LHCN-M2 (cell line): ENCODE measurements around the gene MTSS2. TPM values are rescaled to one million over a fixed set of nuclear protein-coding genes. Genes with fewer than 3 reads are reported as not detected.

Source experiments
- DNase-seq: peaks from one replicate; pipeline ENCODE4 v3.0.0-alpha.2; 2012; ENCODE audit warnings: low read depth
- total RNA-seq: library from RNA; depleted of rRNA; stranded (reverse); fragments of >200 nt; gene quantifications from 2 replicates; pipeline ENCODE4 v1.2.3, GENCODE V29; 2014

The MTSS2 gene
- total RNA-seq, 1 experiment from 2014 or later = 129 TPM

DNA sequence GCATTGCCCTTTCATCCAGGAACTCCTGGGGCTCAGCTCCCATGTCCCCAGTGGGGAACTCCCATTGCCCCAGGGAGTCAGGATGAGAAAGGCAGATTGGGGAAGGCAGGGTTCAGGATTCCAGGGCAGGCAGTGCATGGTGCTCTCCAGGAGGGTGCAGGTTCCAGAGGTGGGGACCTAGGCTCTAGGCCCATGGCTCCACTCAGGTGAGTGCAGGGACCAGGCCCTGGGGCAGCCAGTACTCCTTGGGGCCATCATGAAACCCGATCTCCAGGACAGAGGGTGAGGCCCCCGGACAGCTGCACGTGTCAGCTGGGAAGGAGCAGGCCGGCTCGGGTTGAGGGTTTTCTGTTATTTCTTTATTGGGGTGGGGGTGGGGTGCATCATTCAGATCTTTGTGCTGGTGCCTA is 1.3 kb upstream of the MTSS2 start:
- peak; percentile 91 for DNase-seq

DNA sequence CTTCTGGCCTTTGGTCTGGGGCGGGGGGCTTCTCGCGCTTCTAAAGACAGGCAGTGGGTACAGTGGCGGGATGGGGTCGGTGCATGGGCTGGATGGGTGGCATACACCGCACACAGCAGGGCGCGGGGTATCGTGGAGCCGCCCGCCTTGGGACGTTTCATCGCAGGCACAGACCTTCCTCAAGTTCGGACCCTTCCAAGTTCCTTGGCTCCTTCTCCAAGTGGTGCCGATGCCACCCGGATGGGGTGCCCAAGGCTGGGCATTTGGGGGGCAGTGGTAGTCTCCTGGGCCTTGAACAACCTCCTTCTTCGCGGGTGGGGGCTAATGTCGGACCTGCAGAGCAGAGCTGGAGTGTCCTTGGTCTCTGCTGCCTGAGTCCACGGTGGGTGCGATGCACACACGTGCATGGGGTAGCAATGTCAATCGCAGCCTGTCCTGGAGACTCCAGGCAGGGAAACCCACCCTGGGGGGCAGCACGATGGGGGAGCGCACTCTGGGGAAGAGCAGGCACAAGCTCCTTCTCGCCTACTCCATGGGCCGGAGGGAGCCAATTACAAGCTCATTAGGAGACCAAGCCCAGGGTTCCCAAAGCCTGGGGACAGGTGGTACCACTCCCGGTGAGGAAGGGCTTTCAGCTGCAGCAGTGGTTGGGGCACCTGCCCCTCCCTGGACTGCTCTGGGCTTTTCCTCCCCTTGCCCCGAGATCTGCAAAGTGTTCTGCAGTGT is 686 bp upstream of the MTSS2 start:
- peak; percentile 52 for DNase-seq

DNA sequence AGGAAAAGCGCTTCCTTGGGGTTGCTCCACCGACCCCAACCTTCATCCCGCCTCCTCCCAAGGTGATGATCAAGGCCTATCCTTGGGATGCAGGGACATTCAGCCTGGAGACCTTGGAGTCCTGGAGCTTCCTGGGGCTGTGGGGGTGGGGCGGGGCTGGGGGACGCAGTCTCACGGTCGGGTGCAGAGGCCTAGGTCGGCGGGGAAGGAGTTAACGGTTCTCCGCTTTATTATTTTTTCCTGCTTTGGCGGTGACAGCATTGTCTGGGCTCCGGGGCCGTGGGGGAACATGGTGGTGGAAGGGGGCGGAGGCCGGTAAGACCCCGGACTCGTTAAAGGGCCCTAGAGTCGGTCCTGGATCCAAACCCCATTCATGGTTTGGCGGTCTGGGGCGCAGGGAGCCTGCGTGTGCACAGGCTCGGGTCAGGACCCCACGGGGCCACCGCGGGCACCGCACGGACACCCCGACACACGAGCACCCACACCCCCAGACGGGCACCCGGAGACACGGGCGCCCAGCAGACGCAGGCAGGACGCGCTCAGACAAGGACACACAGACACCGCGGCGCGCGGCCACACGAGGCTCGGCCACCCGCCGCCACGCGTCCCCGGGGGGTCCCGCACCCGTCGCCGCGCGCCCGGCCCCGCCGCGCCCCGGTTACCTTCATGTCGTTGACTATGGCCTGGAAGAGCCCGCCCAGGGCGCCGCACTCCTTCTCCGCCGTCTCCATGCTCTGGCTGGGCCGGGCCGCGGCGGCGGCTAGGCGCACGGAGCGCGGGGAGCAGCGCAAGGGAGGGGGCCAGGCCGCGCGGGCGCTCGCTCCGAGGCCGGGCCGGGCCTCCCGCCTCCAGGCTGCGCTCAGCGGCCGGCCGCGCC is 554 bp downstream of the MTSS2 start:
- peak; percentile 30 for DNase-seq

DNA sequence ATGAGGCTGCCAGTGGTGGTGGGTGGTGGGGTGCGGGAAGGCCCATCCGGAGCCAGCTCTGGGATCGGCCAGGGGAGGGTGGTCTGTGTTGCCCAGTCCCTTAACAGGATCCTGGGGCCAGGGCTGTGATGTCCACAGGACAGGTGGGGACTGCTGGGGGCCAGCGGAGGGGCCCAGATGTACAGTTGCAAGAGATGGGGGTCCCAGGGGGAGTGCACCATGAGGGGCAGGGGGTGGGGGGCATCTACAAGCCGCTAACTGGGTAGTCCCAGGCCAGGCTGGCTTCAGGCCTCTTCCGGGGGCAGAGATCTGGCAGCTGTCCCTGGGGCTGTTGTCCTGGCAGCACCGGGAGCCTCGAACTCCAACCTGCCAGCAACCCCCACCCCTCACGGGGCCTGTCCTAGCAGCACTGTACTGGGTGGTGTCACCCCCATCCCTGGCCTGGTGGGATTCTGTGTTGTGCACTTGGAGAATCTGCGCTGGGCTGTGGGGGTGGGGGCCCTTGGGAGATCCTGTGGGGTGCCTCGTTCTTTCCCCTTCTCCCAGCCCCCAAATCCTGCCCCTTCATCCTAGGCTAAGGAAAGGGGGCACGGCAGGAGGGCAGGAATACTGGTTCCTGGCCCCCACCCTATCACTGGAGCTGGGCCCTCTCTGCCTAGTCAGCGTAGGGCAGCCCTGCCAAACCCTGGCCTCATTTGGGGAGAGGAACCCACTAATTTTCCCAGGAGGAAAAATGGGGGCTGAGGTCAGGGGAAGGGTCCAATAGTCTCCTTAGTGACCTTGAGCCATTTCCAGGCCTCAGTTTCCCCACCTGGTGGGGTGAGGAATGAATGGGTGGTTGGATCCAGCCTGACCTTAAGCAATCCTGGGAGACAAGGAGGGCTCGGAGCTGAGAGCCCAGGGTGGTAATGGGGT is 1.4 kb downstream of the MTSS2 start:
- DNase-seq = no peak

DNA sequence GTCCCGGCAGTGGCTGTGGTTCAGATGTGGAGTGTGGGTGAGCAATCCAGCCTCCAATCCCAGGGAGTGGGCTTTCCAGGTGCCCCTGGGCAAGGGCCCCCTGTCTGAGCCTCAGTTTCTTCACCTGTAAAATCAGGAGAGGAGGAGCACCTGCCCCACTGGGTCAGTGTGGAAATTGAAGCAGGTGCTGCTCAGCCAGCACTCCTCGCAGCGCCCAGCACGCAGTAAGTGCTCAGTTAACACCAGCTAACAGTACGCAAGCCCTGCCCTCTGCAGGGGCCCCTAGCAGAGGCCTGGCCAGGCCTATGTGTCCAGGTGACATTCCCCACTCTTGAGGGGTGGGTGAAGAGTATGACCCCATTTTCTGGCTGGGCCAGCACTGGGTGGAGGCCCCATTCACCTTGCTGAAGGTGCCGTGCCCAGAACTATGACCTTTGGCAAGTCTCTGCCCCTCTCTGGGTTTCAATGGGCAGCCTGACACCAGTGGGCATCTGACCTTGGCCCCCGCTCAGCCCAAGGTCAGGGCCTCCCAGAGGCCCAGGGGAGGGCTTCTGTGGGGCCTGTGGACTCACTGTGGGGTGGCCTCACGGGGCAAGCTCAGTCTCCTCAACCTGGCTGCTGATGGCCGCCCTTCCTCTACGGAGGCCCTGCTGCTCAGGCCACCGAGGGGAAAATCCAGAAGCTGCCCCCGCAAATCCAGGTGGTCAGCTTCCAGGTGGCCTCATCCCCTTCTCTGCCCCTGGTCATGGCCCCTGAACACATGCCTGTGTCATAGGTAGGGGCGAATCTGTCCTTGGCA is 2.5 kb downstream of the MTSS2 start:
- DNase-seq = no peak

DNA sequence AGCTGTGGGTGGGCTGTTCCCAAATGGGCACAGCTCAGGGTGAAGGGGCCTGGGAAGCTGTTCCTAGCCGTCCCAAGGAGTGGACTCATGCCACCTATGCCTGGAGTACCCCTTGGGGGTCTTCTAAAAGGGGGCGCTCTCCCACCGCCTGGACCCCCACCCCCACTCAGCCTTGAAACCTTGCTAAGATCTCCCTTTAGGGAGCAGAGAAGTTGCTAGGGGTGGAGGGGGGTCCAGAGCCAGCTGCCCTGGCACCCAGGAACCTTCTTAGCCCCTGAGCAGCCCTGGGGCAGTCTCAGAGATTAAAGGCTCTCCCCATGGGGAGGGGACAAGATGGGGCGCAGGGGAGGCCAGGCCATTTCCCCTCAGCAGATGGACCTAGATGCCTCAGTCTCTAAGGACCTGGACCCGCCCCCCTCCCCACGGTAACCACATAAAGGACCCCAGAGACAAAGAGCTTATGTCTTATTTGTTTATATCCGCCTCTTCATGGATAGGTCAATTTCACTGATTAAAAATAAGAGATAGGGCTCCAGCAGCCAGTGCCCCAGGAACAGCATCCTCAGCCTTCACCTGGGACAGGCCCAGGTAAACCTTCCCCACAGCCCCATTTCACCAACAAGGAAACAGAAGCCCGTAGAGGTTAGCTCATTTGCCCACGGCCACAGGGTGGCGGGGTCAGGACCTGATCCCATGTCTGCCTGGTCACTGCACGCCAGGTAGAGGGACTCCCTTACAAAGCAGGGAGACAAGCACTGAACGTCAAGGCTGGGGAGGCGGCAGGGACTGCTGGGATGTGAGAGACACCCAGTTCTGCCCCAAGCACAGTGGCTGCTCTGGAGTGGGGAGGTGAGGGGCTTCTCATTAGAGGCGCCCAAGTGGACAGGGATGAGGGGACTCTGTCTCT is 3.4 kb downstream of the MTSS2 start:
- DNase-seq = no peak

DNA sequence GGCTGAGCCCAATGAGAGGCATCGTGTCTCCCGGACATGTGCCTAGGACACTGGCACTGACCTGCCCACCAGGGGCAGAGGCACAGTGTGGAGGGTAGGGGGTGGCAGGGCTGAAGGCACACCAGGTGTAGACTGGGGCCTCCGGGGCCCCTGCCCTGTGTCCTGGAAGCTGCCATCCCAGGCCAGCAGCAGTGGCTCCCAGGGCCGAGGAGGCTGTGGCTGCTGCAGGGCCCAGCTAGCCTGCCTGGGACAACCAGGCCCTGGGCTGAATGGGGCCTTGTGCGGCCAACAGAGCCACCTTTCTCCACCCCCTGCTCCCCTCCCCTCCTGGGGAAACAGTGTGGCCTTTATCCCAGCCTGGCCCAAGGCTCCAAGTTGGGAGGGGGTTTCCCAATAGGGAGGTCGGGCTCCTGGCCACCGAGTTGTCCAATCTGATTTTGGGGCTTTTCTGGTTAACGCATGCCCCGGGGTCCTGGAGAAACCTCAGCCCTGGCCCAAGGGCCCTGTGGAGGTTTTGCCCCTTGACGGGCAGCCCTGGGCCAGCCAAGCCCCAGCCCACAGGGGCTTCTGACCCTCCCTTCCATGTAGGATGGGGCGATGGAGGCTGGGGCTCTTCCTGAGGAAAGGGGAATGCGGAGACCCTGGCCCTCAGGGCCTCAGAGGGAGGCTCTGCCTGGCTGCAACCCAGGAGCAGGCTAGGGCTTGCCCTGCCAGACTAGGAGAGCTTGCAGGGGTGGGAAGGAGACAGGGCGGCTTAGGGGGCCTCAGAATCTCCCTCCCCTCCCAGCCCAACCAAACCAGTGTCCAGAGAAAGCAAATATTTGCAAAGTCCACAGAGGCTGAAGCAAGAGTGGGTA is 4.2 kb downstream of the MTSS2 start:
- no peak for DNase-seq

DNA sequence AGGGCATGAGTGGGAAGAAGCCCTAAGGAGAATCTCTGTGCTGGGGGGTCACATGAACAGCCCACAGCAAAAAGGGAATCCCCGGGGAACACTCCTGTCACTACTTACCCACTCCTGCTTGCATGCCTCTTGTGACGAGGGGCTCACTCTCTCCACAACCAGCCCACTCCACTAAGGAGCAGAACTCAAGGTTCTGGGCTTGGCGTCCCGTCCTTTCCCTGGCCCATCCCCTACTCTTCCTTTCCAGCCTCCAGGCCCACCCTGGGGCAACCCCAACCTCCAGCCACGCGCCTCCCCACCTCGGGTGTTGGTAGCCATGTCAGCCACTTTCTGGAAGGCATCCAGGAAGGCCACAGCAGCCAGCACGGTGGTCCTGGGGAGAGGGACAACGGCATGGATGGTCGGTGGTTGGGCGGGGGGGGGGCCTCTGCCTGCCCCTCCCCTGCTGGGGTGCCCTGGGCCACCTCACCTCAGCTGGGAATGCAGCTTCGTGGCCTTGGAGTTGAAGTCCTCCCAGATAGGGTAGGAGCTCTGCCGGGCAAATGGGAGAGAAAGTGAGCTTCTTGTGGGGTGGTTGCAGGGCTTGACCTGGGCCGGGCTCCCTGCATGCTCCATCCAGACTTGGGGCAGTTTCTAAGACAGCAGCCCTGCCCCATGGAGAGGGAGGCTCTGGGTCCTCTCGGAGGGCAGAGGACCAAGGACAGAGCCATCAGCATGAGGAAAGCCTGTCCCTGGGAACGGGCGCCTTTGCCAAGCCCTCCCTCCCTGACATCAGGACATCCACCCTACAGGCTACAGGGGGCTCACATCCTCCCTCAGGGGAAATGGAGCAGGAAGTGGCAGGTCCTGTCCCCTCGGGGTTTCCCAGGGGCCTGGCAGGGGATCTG is 5.1 kb downstream of the MTSS2 start:
- DNase-seq = no peak

DNA sequence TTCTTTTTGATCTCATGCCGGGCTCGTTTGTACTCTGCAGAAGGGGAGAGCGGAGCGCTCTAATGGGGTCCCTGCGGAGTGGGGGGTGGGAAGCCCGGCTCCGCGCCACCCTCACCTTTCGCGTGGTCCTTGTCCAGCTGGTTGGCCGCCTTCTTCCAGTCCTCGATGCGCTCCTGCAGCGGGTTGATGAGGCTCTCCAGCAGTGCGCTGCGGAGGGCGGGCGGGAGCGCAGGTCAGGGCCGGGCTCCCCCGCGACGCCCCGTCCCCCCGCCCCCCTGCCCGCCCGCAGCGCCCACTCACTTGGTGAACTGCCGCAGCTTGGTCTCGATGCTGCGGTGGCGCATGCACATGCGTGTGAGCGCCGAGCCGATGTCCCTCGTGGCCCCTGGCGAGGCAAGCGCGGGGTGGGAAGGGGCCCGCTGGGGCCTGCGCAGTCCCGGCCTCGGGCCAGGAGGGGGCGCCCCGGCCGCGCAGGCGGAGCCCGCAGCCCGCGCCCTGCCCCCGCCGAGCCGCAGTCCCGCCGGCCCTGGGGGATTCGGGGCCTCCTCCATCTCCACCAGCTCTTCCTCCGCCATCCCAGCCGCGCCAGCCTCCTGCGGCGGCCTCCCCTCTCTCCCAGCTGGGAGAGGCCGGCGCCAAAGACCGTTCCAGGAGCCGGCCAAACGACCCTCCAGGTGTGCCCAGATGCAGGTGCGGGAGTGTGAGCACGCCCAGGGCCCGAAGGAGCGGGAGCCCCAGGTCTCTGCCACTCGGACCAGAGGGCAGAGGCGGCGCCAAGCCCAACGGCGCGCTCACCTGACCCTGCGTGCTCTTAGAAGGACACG is 6.0 kb downstream of the MTSS2 start:
- no peak for DNase-seq

DNA sequence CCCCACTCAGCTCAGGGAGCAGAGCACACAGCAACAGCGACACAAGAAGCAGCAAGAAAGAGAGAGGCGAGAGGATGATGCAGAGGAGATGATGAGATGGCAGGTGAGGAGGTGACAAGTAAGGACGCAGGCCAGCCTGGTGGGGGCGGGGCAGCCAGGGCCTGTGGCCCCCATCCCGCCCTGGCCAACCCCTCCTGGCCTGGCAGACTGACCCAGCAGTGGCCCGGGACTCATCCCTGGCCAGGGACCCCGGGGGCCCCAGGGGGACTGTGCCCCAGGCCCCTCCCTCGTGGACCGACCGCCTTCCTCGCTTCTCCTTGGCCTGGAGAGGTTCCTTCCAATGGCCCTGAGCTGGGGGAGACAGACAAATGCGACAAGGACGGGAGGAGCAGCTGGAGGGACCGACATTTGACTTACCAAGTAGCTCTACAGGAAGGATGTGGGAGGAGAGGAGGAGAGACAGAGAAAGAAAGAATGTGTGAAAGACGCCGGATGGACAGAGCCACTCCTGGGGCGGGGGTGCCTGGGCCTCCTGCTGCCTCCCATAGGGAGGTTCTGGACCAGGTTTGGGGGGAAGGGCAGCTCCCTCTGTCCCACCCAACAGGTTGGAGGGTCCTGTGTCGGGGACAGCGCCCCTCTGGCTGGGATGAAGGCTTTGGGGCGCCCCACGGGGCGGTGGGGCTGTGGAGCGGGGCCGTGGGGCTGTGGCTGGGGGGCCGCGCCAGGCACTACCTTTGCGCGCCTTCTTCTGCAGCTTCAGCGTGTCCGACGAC is 6.8 kb downstream of the MTSS2 start:
- DNase-seq = no peak

DNA sequence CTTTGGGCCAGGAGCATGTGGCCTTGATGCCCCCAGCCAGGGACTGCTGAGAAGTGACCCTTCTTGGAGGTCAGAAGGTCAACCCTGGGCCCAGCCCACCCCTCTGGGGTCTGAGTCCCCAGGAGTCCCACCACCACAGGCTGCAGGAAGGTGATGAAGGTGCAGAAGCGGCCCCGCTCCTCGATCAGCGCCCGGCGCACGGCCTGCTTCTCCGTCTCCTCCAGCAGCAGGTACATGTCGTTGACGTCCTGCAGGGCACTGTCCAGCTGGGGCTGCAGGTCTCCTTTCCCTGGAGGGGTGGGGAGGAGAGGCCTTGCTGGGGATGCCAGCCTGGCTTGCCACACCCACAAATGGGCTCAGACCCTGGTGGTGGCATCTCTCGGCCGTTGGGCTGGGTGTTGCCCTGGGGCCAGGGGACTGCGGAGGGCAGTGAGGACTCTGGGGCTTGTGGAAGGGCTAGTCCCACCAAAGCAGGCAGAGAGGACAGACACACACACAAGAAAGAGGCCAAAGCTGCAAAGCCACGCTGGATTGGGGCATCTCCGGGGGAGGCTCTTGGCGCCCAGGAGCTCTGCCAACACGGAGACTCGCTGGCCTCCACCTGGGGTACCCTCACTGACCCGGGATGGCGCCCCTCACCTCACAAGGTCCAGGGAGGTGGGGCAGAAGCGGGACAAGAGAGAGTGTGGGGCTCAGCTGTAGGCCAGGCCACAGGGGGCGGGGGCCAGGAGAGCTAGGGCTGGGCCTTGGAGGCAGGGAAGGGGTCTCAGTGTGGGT is 7.5 kb downstream of the MTSS2 start:
- no peak for DNase-seq

DNA sequence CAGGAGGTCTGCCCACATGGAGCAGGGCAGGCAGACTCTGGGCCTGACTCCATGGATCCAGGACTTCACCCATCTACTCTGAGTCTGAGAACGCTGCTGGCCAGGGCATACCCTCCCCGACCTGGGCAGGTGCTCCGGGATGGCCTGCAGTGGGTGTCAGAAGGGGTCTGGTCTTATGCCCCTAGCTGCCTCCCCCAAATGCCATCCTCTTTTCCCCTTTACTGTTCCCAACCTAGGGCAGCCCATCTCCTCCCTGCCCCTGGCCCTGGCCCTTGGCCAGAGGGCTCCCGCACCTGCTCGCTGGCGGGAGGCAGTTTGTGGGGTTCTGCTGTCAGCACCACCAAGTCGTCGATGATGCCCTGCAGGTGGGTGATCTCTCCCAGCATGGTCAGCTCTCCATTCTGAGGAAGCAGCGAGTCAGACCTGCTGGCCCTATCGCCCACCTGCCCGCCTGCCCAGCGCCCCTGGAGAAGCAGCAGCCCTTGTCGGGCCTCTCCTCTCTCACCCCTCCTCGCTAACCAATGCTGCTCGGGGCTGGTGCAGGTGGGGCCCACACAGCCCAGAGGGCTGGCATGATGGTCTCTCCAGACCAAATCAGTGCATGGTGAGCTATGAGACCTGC is 8.2 kb downstream of the MTSS2 start:
- no peak for DNase-seq

DNA sequence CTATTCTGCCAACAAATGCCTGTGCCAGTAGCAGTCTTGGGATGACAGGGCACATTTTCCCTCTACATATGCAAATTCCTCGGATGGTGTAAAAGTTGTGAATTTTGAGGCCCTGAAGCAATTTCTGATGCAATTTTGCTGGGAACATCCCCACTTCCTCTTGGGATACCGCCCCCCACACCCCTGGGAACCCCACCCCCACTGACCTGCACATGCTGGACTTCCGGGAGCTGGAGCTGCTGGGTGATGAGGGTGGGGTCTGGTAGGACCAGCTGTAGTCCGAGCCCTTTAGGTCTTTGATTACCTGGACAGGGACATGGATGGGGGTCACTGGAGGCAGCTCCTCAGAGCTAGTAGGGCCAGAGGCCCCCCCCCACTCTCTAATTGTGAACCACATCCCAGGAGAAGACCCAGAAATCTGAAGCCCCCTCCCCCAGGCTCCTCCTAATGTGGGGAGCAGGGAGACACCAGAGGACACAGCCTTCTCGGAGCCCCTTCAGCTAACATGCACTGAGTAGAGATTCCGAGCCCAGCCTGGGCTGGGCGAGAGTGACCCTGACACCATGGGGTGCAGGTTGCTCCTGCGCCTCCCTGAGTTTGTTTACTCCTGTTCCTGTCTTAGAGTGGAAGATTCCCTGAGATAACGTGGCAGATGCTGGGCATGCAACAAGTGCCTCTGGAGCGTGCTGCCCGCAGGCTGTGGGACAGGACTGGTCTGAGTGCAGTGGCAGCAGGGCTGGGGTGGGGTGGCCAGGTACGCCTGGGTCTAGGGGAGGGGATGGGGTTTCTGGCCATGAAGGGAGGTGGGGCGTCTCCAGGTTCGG is 9.0 kb downstream of the MTSS2 start:
- DNase-seq = no peak

DNA sequence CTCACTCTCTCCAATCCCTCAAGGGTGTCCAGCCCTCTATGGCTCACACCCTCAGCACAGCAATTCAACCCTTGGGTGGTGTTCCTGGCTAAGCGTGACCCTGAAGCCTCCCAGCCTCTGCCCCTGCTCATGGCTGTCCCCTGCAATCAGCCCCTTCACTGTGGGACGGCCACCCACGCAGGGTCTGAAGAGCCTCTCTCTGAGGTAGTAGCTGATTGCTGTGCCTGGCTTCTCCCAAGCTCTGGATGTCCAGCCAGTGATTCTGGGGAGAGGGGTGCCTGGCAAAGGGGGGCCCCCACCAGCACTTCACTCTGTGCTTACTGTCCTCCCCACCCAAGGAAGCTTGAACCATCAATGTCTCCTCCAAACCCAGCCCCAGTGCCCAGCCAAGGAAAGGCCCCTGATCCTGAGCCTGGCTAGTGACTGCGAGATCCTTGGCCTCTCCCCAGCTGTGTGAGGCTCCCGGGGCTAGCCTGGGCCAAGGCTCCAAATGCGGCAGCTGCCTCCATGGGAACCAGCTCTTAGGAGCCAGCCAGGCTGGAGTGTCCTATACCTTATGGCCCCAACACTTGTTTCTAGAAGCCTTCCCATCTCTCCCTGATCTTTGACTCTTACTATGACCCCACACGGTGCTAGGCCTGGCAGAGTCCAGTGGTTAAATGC is 9.9 kb downstream of the MTSS2 start:
- no peak for DNase-seq
